Activated CD4-positive, alpha-beta T cell treated with anti-CD3 and anti-CD28 coated beads for 48 hours (primary cell): ENCODE measurements around the gene ADGRD1.
"Not testable (repeated sequence)": the region's sequence is repeated elsewhere in the genome, so short reads cannot be mapped to it uniquely, and the experiment has no call there.

ENCODE experiments used
- DNase-seq: peaks from one replicate; pipeline ENCODE4 v3.0.0-alpha.2; 2020

The ADGRD1 gene

GRCh38 chr12:130953771-130954543 lies at the start of gene ADGRD1:
ADGRD1 (plus strand) TSS chr12:130953907; CDS start chr12:130954466, 559 bp downstream.
- no peak for DNase-seq

GRCh38 chr12:130904064-130904463 lies 49.6 kb upstream of the ADGRD1 start:
- DNase-seq, result no peak

GRCh38 chr12:130904936-130905455 lies 48.7 kb upstream of the ADGRD1 start:
- DNase-seq, result not testable (repeated sequence)

- no peak for DNase-seq
Measured at GRCh38 chr12:130909111-130909510, 44.6 kb upstream of the ADGRD1 start.

- no peak for DNase-seq
Measured at GRCh38 chr12:130911193-130911592, 42.5 kb upstream of the ADGRD1 start.

GRCh38 chr12:130911933-130912332 lies 41.8 kb upstream of the ADGRD1 start:
- no peak for DNase-seq

- DNase-seq, result peak; percentile 44
Measured at GRCh38 chr12:130916241-130916911, 37.3 kb upstream of the ADGRD1 start.

- no peak for DNase-seq
Measured at GRCh38 chr12:130917607-130918006, 36.1 kb upstream of the ADGRD1 start.

- DNase-seq, result no peak
Measured at GRCh38 chr12:130919086-130919485, 34.6 kb upstream of the ADGRD1 start.

- DNase-seq, result no peak
Measured at GRCh38 chr12:130920119-130920703, 33.5 kb upstream of the ADGRD1 start.

GRCh38 chr12:130920723-130921381 lies 32.9 kb upstream of the ADGRD1 start:
- no peak for DNase-seq

GRCh38 chr12:130922511-130922953 lies 31.2 kb upstream of the ADGRD1 start:
- DNase-seq, result no peak

- DNase-seq, result no peak
Measured at GRCh38 chr12:130924966-130925665, 28.6 kb upstream of the ADGRD1 start.

GRCh38 chr12:130925666-130926015 lies 28.1 kb upstream of the ADGRD1 start:
- DNase-seq, result no peak

GRCh38 chr12:130929363-130929762 lies 24.3 kb upstream of the ADGRD1 start:
- DNase-seq, result no peak

GRCh38 chr12:130932061-130932930 lies 21.4 kb upstream of the ADGRD1 start:
- no peak for DNase-seq

- no peak for DNase-seq
Measured at GRCh38 chr12:130933269-130933995, 20.3 kb upstream of the ADGRD1 start.

GRCh38 chr12:130934753-130935152 lies 19.0 kb upstream of the ADGRD1 start:
- no peak for DNase-seq

- no peak for DNase-seq
Measured at GRCh38 chr12:130936561-130936960, 17.1 kb upstream of the ADGRD1 start.

GRCh38 chr12:130937063-130937462 lies 16.6 kb upstream of the ADGRD1 start:
- DNase-seq, result no peak

- DNase-seq, result not testable (repeated sequence)
Measured at GRCh38 chr12:130937546-130937945, 16.2 kb upstream of the ADGRD1 start.
